CD4-positive, alpha-beta T cell treated with Interleukin-10 for 1 hour (primary cell): Measurements from ENCODE around the gene MARCHF2.
"Not testable (repeated sequence)": the region's sequence is repeated elsewhere in the genome, so short reads cannot be mapped to it uniquely, and the experiment has no call there.

Experiments
- DNase-seq: peaks from one replicate; pipeline ENCODE4 v3.0.0-alpha.2; 2020

The MARCHF2 gene

GRCh38 chr19:8387688-8388611 lies 25.2 kb upstream of the MARCHF2 start:
- no peak for DNase-seq

GRCh38 chr19:8388612-8388958 lies 24.5 kb upstream of the MARCHF2 start:
- DNase-seq, result no peak

- DNase-seq, result peak; percentile 100
These were observed 23.1 kb upstream of the MARCHF2 start, which contains the start of gene RAB11B for GRCh38 chr19:8389891-8390616. TSS of gene RAB11B (plus strand) at chr19:8390360. CDS start at chr19:8390417, 57 bp downstream.

GRCh38 chr19:8390617-8390981 lies 22.5 kb upstream of the MARCHF2 start:
- DNase-seq, result peak; percentile 94

GRCh38 chr19:8391198-8392016 lies 21.7 kb upstream of the MARCHF2 start:
- DNase-seq, result no peak

- no peak for DNase-seq
These were observed 21.0 kb upstream of the MARCHF2 start for GRCh38 chr19:8392017-8392591.

- no peak for DNase-seq
These were observed 19.8 kb upstream of the MARCHF2 start for GRCh38 chr19:8393192-8393870.

- no peak for DNase-seq
These were observed 19.2 kb upstream of the MARCHF2 start for GRCh38 chr19:8393871-8394250.

- DNase-seq, result no peak
These were observed 17.5 kb upstream of the MARCHF2 start for GRCh38 chr19:8395621-8396082.

GRCh38 chr19:8396185-8396562 lies 16.9 kb upstream of the MARCHF2 start:
- no peak for DNase-seq

GRCh38 chr19:8396563-8397203 lies 16.4 kb upstream of the MARCHF2 start:
- DNase-seq, result peak; percentile 85

- DNase-seq, result no peak
These were observed 15.8 kb upstream of the MARCHF2 start for GRCh38 chr19:8397271-8397670.

GRCh38 chr19:8397746-8398310 lies 15.3 kb upstream of the MARCHF2 start:
- no peak for DNase-seq

GRCh38 chr19:8398311-8398771 lies 14.8 kb upstream of the MARCHF2 start:
- DNase-seq, result no peak

GRCh38 chr19:8399681-8400188 lies 13.4 kb upstream of the MARCHF2 start:
- no peak for DNase-seq

- DNase-seq, result no peak
These were observed 11.1 kb upstream of the MARCHF2 start for GRCh38 chr19:8401981-8402411.

- no peak for DNase-seq
These were observed 9.8 kb upstream of the MARCHF2 start for GRCh38 chr19:8403098-8403819.

- DNase-seq, result no peak
These were observed 9.3 kb upstream of the MARCHF2 start for GRCh38 chr19:8403820-8404109.

GRCh38 chr19:8404391-8405151 lies 8.5 kb upstream of the MARCHF2 start:
- no peak for DNase-seq

GRCh38 chr19:8410718-8411117 lies 2.4 kb upstream of the MARCHF2 start:
- DNase-seq, result not testable (repeated sequence)
